OCI-LY3 (cell line): Measurements from ENCODE around the gene NDRG2.

Experiments used
- CTCF ChIP-seq: fragments of 200-600, 300-600 bp; sonication (generic); IDR thresholded peaks from 2 replicates; pipeline ENCODE4 v1.5.1; 2014; ENCODE audit warnings: antibody characterized with exemption, low read length, low read depth
- EZH2phosphoT487 ChIP-seq: fragments of 200-600 bp; shearing (Covaris generic); IDR thresholded peaks from 2 replicates; pipeline ENCODE4 v1.6.1; 2018; ENCODE audit warnings: antibody characterized with exemption, mixed run types, low read depth

GRCh38 chr14:20976291-20976690, 48.6 kb downstream of the NDRG2 start:
- no peak for TF ChIP-seq CTCF
- no peak for TF ChIP-seq EZH2phosphoT487
